Tibial artery (tissue), 4 donors: ENCODE measurements around the gene DCAF10.
"Not testable (repeated sequence)": the region's sequence is repeated elsewhere in the genome, so short reads cannot be mapped to it uniquely, and the experiment has no call there.

Experiments used
- DNase-seq, 2 donors: peaks; one replicate each; pipeline ENCODE4 v3.0.0-alpha.2; 2019
- H3K27ac ChIP-seq, 2 donors: fragments of 200-600 bp; sonication (generic) in 1 of 2; 1 replicate in 1 of 2; 2 replicates in 1 of 2; pipeline ENCODE4 v1.5.1; 2018 to 2019; ENCODE audit warnings: mild to moderate bottlenecking in 1 of 2
- H3K27me3 ChIP-seq, 2 donors: fragments of 200-600 bp; sonication (generic) in 1 of 2; one replicate each; pipeline versions ENCODE4 v1.5.1 to v1.6.0; 2016 to 2019
- H3K36me3 ChIP-seq, 3 donors: fragments of 200-600 bp; sonication (generic) in 2 of 3; one replicate each; pipeline ENCODE4 v1.5.1; 2016 to 2019; ENCODE audit warnings: mild to moderate bottlenecking in 2 of 3
- H3K4me1 ChIP-seq, 4 donors: fragments of 200-600 bp; sonication (generic) in 2 of 4; 1 replicate in 3 of 4; 2 replicates in 1 of 4; pipeline ENCODE4 v1.5.1; 2016 to 2019
- H3K4me3 ChIP-seq, 2 donors: fragments of 200-600 bp; sonication (generic) in 1 of 2; 1 replicate in 1 of 2; 2 replicates in 1 of 2; pipeline ENCODE4 v1.5.1; 2018 to 2019; ENCODE audit warnings: mild to moderate bottlenecking in 2 of 2
- H3K9me3 ChIP-seq, 3 donors: fragments of 200-600 bp; sonication (generic) in 1 of 3; one replicate each; pipeline ENCODE4 v1.5.1; 2016 to 2019
- intact Hi-C: fragments of 100-400 bp; cut with DNase I; formaldehyde crosslinking; loops from one replicate; pipeline ENCODE4 v1.15.0; 2023; ENCODE audit warnings: low total_unique reads
- TF ChIP-seq, protein P1 (sequence below), 2 experiments: fragments of 200-600 bp in 1 of 2; fragments of 450-650 bp in 1 of 2; IDR thresholded peaks; one replicate each; pipeline ENCODE4 v1.5.1; 2017 to 2019; ENCODE audit warnings: antibody characterized with exemption in 2 of 2, mild to moderate bottlenecking in 1 of 2, moderate library complexity in 1 of 2

DCAF10 gene

DNA sequence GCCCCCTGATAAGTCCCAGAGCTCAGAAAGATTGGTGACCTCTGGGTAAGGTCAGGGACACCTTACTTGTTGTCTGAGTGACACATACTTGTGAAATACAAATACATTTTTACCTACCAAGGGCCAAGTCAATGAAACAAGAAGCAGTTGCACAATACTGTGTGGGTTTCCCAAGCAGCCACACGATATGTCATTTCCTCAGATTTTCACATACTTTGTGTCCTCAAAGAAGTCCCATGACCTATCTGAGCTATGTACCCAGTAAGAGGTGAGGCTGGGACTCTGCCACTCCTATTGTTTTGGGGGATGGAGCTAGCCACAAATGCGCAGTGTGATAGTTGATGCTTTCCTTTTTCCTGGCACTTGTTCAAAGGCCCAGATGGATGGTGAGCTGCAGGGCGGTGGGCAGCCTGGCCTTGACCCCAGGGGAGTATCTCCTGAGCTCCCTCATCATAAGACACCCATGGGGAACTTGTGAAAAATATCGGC, 108.1 kb downstream of the DCAF10 start:
- Histone ChIP-seq H3K27ac (no peak overlapping the region), H3K4me1 (peaks cover 0 to 9% (median 8%) of the 10 kb centered on the region in 4 donors), H3K36me3 (no peaks in the 10 kb centered on the region), H3K9me3 (no peaks in the 10 kb centered on the region), H3K27me3 (no peaks in the 10 kb centered on the region), H3K4me3 (no peak overlapping the region)
- intact Hi-C loops: loop anchor here (10.0 kb wide), 1 partner anchor 164 kb away; no protein-coding TSS in a partner anchor
- DNase-seq: peak; percentile 17 to 54
- TF ChIP-seq, protein P1, sequence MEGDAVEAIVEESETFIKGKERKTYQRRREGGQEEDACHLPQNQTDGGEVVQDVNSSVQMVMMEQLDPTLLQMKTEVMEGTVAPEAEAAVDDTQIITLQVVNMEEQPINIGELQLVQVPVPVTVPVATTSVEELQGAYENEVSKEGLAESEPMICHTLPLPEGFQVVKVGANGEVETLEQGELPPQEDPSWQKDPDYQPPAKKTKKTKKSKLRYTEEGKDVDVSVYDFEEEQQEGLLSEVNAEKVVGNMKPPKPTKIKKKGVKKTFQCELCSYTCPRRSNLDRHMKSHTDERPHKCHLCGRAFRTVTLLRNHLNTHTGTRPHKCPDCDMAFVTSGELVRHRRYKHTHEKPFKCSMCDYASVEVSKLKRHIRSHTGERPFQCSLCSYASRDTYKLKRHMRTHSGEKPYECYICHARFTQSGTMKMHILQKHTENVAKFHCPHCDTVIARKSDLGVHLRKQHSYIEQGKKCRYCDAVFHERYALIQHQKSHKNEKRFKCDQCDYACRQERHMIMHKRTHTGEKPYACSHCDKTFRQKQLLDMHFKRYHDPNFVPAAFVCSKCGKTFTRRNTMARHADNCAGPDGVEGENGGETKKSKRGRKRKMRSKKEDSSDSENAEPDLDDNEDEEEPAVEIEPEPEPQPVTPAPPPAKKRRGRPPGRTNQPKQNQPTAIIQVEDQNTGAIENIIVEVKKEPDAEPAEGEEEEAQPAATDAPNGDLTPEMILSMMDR (IDR thresholded peaks at IDR 0.05): no peak

DNA sequence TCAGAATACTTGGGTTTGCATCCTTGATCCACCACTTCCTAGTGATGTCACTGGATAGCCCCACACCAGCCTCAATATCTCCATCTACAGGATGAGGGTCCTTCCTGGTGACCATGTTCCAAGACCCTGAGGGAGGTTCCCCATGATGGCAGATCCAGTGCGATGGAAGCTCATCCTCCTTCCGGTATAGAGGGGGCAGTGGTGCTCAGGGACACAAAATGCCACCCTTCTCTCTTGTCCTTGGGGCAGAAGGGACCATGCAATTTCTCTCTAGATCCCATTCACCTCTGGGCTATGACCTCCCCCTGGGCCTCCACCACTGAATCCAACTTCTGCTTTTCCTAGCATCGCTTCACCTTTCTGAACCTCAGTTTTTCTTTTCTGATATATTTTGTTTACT, 108.7 kb downstream of the DCAF10 start:
- H3K27ac ChIP-seq: no peak overlapping the region
- no peaks in the 10 kb centered on the region for H3K27me3 ChIP-seq
- peaks cover 0 to 8% (median 8%) of the 10 kb centered on the region in 4 donors for H3K4me1 ChIP-seq
- intact Hi-C loops: loop anchor here (10.0 kb wide), 1 partner anchor 165 kb away; no protein-coding TSS in a partner anchor
- TF ChIP-seq, protein P1 (IDR thresholded peaks at IDR 0.05): no peak
- no peak overlapping the region for H3K4me3 ChIP-seq
- H3K36me3 ChIP-seq: no peaks in the 10 kb centered on the region
- H3K9me3 ChIP-seq: no peaks in the 10 kb centered on the region
- DNase-seq: peak; percentile 4 to 9

DNA sequence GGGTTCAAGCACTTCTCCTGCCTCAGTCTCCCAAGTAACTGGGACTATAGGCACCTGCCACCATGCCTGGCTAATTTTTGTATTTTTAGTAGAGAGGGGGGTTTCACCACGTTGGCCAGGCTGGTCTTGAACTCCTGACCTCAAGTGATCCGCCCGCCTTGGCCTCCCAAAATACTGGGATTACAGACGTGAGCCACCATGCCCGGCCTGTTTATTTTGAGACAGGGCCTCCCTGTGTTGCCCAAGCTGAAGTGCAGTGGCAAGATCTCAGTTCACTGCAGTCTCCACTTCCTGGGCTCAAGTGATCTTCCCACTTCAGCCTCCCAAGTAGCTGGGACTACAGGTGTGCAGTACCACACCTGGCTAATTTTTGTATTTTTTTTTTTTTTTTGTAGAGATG, 109.2 kb downstream of the DCAF10 start:
- H3K4me1 ChIP-seq, H3K27ac ChIP-seq, H3K4me3 ChIP-seq, H3K27me3 ChIP-seq, H3K36me3 ChIP-seq, H3K9me3 ChIP-seq: not testable (repeated sequence)
- intact Hi-C loops: loop anchor here (2.0 to 10.0 kb wide), 3 partner anchors 165 to 451 kb away; no protein-coding TSS in a partner anchor
- DNase-seq: peak in 1 of 2 donors; percentile 32

DNA sequence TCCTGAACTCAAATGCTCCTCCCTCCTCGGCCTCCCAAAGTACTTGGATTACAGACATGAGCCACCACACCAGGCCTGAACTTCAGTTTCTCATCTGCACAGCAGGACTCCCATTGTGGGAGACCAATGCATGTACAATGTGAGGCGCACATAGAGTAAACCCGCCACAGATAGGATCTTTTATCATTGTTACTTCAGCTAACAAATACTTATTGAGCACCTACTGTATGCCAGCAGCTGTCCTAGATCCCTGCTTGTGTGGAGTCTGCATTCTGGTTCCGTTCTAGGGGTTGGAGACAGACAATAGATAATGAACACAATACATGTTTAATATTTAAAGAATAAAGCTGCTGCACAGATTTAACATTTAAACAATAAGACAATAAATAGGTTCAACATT, 109.7 kb downstream of the DCAF10 start:
- Histone ChIP-seq H3K36me3 (no peaks in the 10 kb centered on the region), H3K27ac (no peak overlapping the region), H3K4me3 (no peak overlapping the region), H3K4me1 (no peaks in the 10 kb centered on the region), H3K27me3 (no peaks in the 10 kb centered on the region), H3K9me3 (no peaks in the 10 kb centered on the region)
- intact Hi-C loops: loop anchor here (2.0 to 5.0 kb wide), 2 partner anchors 182 to 451 kb away; no protein-coding TSS in a partner anchor
- DNase-seq: peak in 1 of 2 donors; percentile 5
- TF ChIP-seq, protein P1 (IDR thresholded peaks at IDR 0.05): no peak

DNA sequence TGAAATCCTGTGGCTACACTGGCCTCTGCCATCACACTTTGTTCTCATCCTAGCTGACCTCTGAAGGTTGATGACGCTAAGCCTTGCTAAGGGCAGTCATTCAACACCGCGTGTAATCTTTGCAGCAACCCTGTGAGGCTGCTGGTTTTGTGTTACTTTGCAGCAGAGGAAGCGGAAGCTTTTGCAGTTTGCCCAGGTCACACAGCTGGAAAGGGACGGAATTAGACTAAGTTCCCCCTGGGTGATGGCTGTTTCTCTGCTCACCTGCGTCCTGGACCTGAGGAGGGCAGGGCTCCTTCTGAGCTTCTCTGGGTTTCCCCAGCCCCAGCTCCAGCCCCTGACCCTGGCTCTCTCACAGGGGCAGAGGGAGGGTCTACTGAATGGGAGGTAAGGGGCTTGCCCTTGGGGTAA, 110.7 kb downstream of the DCAF10 start:
- H3K4me3 ChIP-seq: no peak overlapping the region
- peak in 1 of 2 donors; percentile 33 for DNase-seq
- H3K27me3 ChIP-seq: no peaks in the 10 kb centered on the region
- H3K36me3 ChIP-seq: no peaks in the 10 kb centered on the region
- no peaks in the 10 kb centered on the region for H3K4me1 ChIP-seq
- intact Hi-C loops: loop anchor here (2.0 to 5.0 kb wide), 2 partner anchors 181 to 450 kb away; no protein-coding TSS in a partner anchor
- H3K9me3 ChIP-seq: no peaks in the 10 kb centered on the region
- TF ChIP-seq, protein P1 (IDR thresholded peaks at IDR 0.05): no peak
- H3K27ac ChIP-seq: no peak overlapping the region

DNA sequence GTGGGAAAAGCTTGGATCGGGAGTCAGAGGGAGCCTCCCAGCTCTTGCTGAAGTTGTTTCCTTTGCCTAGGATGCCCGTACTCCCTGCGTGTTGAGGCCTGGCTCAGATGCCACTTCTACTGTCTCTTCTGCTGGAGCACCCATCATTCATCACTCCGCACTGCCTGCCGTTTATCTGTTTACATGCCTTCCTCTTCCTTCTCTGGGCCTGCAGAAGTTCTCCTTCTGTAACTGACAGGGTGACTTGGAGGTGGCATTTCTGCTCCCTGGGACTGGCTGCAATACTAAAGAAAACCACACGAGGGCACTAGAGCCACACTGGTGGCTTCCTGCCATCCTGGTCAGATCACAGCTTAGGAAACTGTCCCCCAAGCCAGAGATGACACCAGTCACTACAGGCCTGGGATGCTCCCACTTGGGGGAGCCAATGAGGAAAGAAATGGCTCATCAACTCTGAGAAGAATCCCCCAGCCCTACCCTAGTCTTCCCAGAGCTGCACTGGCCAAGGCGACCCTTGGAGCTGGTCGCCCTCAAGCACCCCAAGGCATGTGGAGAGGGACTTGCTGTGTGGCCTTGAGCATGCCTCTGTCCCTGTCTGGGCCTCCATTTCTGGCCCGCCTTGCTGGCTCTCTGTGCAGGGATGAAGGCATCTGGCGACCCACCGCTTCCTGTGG, 113.0 kb downstream of the DCAF10 start:
- Histone ChIP-seq H3K4me1 (no peaks in the 10 kb centered on the region), H3K27me3 (no peaks in the 10 kb centered on the region), H3K4me3 (no peak overlapping the region), H3K27ac (no peak overlapping the region), H3K36me3 (peaks cover 0 to 15% (median 11%) of the 10 kb centered on the region in 3 donors), H3K9me3 (no peaks in the 10 kb centered on the region)
- intact Hi-C loops: loop anchor here (2.0 to 5.0 kb wide), 2 partner anchors 179 to 243 kb away; no protein-coding TSS in a partner anchor
- DNase-seq: peak; percentile 75 to 88
- TF ChIP-seq, protein P1 (IDR thresholded peaks at IDR 0.05): peak; percentile 95 to 98
